Neural progenitor cell (in vitro differentiated cells): ENCODE measurements around the gene PSENEN.

Source experiments
- EZH2 ChIP-seq: fragments of 200-600 bp; sonication (generic); IDR thresholded peaks from 2 replicates; pipeline ENCODE4 v1.6.1; 2017; ENCODE audit warnings: antibody characterized with exemption, mild to moderate bottlenecking, moderate library complexity
- TF ChIP-seq, protein P1 (sequence below): fragments of 200-600 bp; sonication (generic); IDR thresholded peaks from 2 replicates; pipeline ENCODE4 v1.5.1; 2017; ENCODE audit warnings: antibody characterized with exemption, mild to moderate bottlenecking

DNA sequence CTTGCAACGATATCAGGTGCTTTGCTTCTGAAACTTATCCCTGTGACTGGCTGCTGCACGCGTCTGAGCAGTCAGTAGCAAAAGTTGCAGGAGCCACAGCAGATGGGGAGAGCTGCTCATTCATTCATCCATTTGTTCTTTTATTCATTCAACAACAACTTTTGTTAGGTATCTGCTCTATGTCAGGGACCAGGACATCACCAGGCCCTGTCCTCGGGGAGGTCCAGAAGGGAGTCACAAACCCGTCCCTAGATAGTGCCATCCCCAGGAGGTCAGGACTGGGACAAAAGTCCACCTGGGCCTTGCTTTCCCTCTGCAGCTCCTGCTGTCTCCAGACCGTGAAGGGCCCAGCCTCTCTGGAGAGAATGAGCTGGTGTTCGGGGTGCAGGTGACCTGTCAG, 32.5 kb downstream of the PSENEN start:
- TF ChIP-seq, protein P1, sequence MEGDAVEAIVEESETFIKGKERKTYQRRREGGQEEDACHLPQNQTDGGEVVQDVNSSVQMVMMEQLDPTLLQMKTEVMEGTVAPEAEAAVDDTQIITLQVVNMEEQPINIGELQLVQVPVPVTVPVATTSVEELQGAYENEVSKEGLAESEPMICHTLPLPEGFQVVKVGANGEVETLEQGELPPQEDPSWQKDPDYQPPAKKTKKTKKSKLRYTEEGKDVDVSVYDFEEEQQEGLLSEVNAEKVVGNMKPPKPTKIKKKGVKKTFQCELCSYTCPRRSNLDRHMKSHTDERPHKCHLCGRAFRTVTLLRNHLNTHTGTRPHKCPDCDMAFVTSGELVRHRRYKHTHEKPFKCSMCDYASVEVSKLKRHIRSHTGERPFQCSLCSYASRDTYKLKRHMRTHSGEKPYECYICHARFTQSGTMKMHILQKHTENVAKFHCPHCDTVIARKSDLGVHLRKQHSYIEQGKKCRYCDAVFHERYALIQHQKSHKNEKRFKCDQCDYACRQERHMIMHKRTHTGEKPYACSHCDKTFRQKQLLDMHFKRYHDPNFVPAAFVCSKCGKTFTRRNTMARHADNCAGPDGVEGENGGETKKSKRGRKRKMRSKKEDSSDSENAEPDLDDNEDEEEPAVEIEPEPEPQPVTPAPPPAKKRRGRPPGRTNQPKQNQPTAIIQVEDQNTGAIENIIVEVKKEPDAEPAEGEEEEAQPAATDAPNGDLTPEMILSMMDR = no peak
- TF ChIP-seq EZH2 = no peak
